ENCODE results near the gene GPR132. TPM values are rescaled to one million over a fixed set of nuclear protein-coding genes. Genes with fewer than 3 reads are reported as not detected.
"Not testable (repeated sequence)": the region's sequence is repeated elsewhere in the genome, so short reads cannot be mapped to it uniquely, and the experiment has no call there.

The GPR132 gene
- total RNA-seq, 1 experiment from 2014 or later, result not detected

GRCh38 chr14:105064001-105064400 is 1.2 kb downstream of the GPR132 start:
- ChIA-PET CTCF (no interaction called here), POLR2A (ENCODE audit: unreplicated experiment) (no interaction called here)
- Histone ChIP-seq H3K4me1 (replicated peaks; ENCODE audit: insufficient read depth) (no peaks in the 10 kb centered on the region), H3K9me3 (ENCODE audit: insufficient read depth, low read depth) (no peaks in the 10 kb centered on the region), H3F3A (ENCODE audit: insufficient read depth, low read depth) (no peaks in the 10 kb centered on the region), H3K27ac (no peak overlapping the region), H3K4me3 (no peak overlapping the region), H2AFZ (no peak overlapping the region), H4K20me1 (ENCODE audit: insufficient read depth) (no peaks in the 10 kb centered on the region), H3K27me3 (ENCODE audit: insufficient read depth, low read depth) (no peaks in the 10 kb centered on the region), H3K79me2 (ENCODE audit: low read depth) (no peaks in the 10 kb centered on the region), H3K4me2 (no peak overlapping the region), H3K36me3 (ENCODE audit: low read depth) (no peaks in the 10 kb centered on the region), H3K9me2 (ENCODE audit: insufficient read depth) (no peaks in the 10 kb centered on the region)
- intact Hi-C loops (cut with micrococcal nuclease; ENCODE audit: unreplicated experiment), result no loop called here
- no peak for TF ChIP-seq EZH2 (IDR thresholded peaks at IDR 0.05; ENCODE audit: low read depth)
- TF ChIP-seq CTCF (conservative IDR thresholded peaks at IDR 0.05), result no peak
- DNase-seq, result no peak
- no TSS peak for BruUV-seq (replicated peaks)

GRCh38 chr14:105063506-105063905 is 1.7 kb downstream of the GPR132 start:
- H3K79me2 ChIP-seq (ENCODE audit: low read depth); H3K9me2 ChIP-seq (ENCODE audit: insufficient read depth); H3K4me3 ChIP-seq; H3K27me3 ChIP-seq (ENCODE audit: insufficient read depth, low read depth); H2AFZ ChIP-seq; BruUV-seq (replicated peaks); H3K9me3 ChIP-seq (ENCODE audit: insufficient read depth, low read depth); H4K20me1 ChIP-seq (ENCODE audit: insufficient read depth); DNase-seq; H3F3A ChIP-seq (ENCODE audit: insufficient read depth, low read depth); H3K27ac ChIP-seq; H3K4me2 ChIP-seq; H3K4me1 ChIP-seq (replicated peaks; ENCODE audit: insufficient read depth); POLR2A ChIA-PET (ENCODE audit: unreplicated experiment); intact Hi-C loops (cut with micrococcal nuclease; ENCODE audit: unreplicated experiment); H3K36me3 ChIP-seq (ENCODE audit: low read depth); CTCF ChIA-PET: not testable (repeated sequence)

GRCh38 chr14:105063056-105063455 is 2.2 kb downstream of the GPR132 start:
- H3K36me3 ChIP-seq (ENCODE audit: low read depth), result no peaks in the 10 kb centered on the region
- DNase-seq, result no peak
- intact Hi-C loops (cut with micrococcal nuclease; ENCODE audit: unreplicated experiment), result no loop called here
- H3K79me2 ChIP-seq (ENCODE audit: low read depth), result no peaks in the 10 kb centered on the region
- no peak overlapping the region for H3K4me3 ChIP-seq
- H2AFZ ChIP-seq, result no peak overlapping the region
- no peak overlapping the region for H3K4me2 ChIP-seq
- H3F3A ChIP-seq (ENCODE audit: insufficient read depth, low read depth), result no peaks in the 10 kb centered on the region
- no peaks in the 10 kb centered on the region for H3K4me1 ChIP-seq (replicated peaks; ENCODE audit: insufficient read depth)
- no peaks in the 10 kb centered on the region for H4K20me1 ChIP-seq (ENCODE audit: insufficient read depth)
- no TSS peak for BruUV-seq (replicated peaks)
- ChIA-PET CTCF (no interaction called here), POLR2A (ENCODE audit: unreplicated experiment) (no interaction called here)
- H3K9me3 ChIP-seq (ENCODE audit: insufficient read depth, low read depth), result no peaks in the 10 kb centered on the region
- no peak overlapping the region for H3K27ac ChIP-seq
- TF ChIP-seq EZH2 (IDR thresholded peaks at IDR 0.05; ENCODE audit: low read depth) (no peak), CTCF (conservative IDR thresholded peaks at IDR 0.05) (no peak)
- H3K9me2 ChIP-seq (ENCODE audit: insufficient read depth), result no peaks in the 10 kb centered on the region
- H3K27me3 ChIP-seq (ENCODE audit: insufficient read depth, low read depth), result no peaks in the 10 kb centered on the region

GRCh38 chr14:105062048-105062433 is 3.2 kb downstream of the GPR132 start:
- H4K20me1 ChIP-seq (ENCODE audit: insufficient read depth), result no peaks in the 10 kb centered on the region
- TF ChIP-seq EZH2 (IDR thresholded peaks at IDR 0.05; ENCODE audit: low read depth), result no peak
- TF ChIP-seq CTCF (conservative IDR thresholded peaks at IDR 0.05), result no peak
- H3K27me3 ChIP-seq (ENCODE audit: insufficient read depth, low read depth), result no peaks in the 10 kb centered on the region
- ChIA-PET CTCF (no interaction called here), POLR2A (ENCODE audit: unreplicated experiment) (no interaction called here)
- DNase-seq, result no peak
- H3K36me3 ChIP-seq (ENCODE audit: low read depth), result no peaks in the 10 kb centered on the region
- H2AFZ ChIP-seq, result no peak overlapping the region
- H3K79me2 ChIP-seq (ENCODE audit: low read depth), result no peaks in the 10 kb centered on the region
- H3F3A ChIP-seq (ENCODE audit: insufficient read depth, low read depth), result no peaks in the 10 kb centered on the region
- H3K9me2 ChIP-seq (ENCODE audit: insufficient read depth), result no peaks in the 10 kb centered on the region
- no peaks in the 10 kb centered on the region for H3K9me3 ChIP-seq (ENCODE audit: insufficient read depth, low read depth)
- H3K4me3 ChIP-seq, result no peak overlapping the region
- no TSS peak for BruUV-seq (replicated peaks)
- intact Hi-C loops (cut with micrococcal nuclease; ENCODE audit: unreplicated experiment), result no loop called here
- H3K4me1 ChIP-seq (replicated peaks; ENCODE audit: insufficient read depth), result no peaks in the 10 kb centered on the region
- no peak overlapping the region for H3K27ac ChIP-seq
- H3K4me2 ChIP-seq, result no peak overlapping the region

Data from PC-9 (cell line).